GM12892 (cell line): ENCODE data around the gene OXNAD1.

Experiments used
- POLR2A ChIP-seq: IDR thresholded peaks from 2 replicates; pipeline ENCODE4 v1.6.1; 2011; ENCODE audit warnings: low read depth, low read length, control low read depth
- POLR2AphosphoS5 ChIP-seq: IDR thresholded peaks from 2 replicates; pipeline ENCODE4 v1.6.1; 2011; ENCODE audit warnings: low read depth, low read length, control low read depth

GRCh38 chr3:16352428-16352827 lies 87.4 kb downstream of the OXNAD1 start:
- TF ChIP-seq POLR2AphosphoS5 (no peak), POLR2A (no peak)
